GM18508 (cell line): ENCODE measurements around the gene ALOXE3.
"Not testable (repeated sequence)": the region's sequence is repeated elsewhere in the genome, so short reads cannot be mapped to it uniquely, and the experiment has no call there.

Source experiments
- ATAC-seq: cut with Tn5 transposase; IDR thresholded peaks from one replicate; pipeline ENCODE4 v1.9.1; 2021; ENCODE audit warnings: moderate number of reproducible peaks; ENCODE audit not compliant: insufficient read depth, unreplicated experiment

The ALOXE3 gene

DNA sequence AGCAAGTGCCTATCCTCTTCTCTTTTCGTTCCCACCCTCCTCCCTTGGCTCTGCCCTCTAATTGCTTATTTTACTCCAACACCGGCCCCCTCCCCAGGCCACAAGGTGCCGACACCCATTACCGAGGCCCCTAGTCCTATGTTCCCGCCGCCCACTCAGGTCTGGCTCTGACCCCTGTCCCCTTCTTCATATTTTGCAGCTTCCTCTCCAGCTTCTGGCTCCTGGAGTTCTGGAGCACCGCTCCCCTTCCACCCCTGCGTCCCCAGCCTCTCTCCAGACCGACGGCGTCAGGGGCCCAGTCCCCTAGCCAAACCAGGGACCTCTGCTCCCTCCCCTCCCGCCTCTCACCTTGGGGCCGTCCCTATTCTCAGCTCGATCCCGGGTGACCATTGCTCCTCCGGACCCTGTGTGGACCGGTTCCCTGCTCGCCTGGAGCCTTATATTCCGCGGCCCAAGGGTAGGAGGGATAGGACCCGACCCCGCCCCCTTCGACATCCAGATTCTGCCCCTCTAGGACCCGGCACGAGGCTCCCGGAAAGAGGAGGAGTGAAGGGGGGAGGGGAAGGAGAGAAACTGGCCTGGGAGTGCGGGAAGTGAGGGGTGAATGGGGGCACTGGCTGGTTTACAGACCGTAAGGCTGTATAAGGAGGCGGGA is 5.5 kb upstream of the ALOXE3 start, which contains the start of gene HES7:
HES7 (minus strand) TSS at position 412 of the 655 bp plus-strand sequence; CDS start at position 390, 22 bp downstream.
- ATAC-seq, result no peak

DNA sequence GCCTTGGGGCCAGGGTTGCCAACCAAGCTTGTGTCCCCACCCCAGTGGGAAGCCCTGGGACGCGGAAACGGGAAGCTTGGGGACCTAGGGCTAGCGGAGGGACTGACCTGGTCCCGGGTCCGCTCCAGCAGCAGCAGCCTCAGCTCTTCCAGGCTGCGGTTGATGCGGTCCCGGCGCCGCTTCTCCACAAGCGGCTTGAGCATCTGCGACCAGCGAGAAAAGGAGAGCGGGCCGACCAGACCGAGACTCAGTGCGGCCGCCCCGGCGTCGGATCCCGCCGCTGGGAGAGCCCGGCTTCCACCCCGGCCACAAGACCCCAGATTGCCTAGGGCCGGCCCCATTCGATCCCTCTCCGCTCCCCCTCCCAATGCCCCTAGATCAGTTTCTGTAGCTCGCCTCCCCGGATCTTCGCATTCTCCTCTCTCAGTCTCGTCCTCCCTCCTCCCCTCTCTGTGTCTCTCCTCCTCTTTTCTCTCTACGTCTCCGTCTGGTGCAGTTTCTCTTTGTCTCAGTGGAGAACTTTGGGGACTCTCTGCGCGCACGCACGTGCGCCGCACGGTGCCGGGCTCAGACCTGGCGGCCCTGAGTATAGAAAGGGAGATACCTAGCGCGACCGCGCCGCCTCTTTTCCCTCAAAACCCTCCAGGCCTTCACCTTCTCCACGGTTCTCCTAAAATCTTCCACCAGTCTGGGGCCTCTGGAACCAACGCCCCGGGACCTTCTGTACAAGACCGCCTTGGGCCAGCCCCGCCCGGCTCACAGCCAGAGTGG is 4.8 kb upstream of the ALOXE3 start:
- ATAC-seq, result no peak

DNA sequence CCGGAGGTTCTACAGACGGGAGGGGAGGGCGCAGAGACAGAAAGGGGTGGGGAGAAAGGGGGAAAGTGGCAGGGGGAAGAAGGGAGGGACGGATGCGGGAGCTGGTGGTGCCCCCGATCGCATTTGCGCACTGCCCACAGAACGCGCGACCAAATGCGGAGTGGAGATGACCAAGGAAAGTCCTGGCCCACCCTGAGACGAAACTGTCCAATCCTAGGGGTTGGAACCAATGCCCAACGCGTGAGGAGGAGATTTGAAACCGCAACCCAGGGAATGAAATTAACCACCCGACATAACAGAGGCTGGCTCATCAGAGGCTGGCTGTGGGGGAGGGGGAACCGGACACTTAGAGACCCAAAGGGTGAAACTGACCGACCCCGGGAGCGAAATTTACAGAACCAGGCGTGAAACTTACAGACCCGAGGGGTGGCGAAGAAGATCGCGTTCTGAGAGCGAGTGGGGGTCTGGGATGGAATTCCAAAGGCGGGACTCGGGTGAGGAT is 4.2 kb upstream of the ALOXE3 start:
- ATAC-seq, result no peak

DNA sequence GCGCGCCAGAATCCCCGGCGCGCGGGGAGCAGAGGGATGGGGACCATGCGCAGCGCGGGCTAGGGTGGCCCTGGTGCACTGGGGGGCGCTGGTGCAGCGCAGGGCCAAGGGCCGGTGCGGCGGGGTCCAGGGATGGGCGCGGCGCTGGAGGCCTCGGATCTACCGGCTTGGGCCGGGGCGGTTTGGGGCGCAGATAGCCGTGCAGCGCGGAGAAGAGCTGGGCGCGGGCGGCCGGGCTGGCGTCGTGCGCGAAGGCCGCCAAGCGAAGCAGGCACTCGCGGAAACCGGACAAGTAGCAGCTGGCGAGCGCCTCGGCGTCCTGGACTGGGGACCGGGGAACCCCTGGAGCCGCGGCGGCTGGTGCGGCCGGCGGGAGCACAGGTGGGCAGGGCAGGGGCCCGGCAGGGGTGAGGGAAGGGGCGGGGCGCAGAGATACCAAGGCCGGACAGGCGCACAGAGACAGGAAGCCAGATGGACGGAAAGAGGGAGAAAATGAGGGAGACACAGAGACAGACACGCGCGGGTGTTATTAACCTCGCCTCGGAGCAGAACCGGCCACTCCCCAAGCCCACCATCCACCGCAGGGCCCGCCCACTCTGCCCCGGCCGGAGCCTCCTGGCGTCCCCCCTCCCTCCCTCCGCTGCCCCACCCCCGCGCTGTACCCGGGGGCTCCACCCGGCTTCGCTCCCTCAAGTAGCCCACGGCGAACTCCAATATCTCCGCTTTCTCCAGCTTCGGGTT is 3.5 kb upstream of the ALOXE3 start:
- ATAC-seq, result no peak

DNA sequence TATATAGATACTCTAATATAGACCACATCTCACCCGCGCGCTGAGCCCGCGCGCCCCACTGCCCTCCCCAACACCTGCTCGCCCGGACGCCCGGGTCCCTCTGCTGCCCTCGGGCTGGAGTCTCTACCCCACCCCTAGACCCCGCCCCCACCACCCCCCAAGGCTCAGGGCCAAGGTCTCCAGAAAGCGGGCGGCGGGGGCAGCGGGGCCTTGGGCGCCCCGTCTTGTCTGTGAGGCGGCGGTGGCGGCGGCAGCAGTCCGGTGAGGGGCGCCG is 3.0 kb upstream of the ALOXE3 start:
- no peak for ATAC-seq

DNA sequence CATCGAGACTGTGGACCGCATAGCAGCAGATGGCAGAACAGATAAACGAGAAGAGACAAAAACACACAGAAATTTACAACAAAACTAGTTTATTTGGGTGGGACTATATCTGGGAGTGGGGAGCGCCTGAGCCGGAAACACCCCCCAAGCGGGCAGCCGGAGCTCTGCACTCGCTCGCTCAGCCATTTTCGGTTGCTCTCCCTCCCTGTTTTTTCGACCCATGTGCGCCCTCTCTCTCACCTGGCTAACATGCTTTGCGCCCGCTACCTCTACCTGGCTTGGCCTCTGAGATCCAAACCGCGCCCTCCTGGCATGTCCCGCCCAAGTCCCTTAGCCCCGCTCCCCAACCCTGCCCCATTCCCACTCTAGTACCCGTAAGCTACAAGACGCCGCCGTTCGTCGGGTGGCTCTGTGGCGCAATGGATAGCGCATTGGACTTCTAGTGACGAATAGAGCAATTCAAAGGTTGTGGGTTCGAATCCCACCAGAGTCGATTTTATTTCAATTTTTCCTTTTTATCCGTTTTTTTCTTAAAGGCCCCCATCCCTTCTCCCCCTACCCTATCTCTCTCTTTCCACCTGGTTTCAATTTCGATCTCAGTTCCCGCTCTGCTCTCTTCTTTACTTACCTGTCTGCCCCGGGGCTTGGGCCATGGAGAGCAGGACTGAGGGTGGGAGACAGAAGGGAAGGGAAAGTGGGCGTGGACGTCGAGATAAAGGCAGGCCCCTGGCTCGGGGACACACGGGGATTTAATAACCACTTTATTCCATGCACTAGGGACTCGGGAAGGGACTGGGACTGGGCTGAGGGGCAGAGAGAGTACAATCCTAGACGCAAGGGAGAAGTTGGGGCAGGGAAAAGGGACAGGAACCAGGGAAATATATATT is 2.4 kb upstream of the ALOXE3 start:
- ATAC-seq, result no peak

DNA sequence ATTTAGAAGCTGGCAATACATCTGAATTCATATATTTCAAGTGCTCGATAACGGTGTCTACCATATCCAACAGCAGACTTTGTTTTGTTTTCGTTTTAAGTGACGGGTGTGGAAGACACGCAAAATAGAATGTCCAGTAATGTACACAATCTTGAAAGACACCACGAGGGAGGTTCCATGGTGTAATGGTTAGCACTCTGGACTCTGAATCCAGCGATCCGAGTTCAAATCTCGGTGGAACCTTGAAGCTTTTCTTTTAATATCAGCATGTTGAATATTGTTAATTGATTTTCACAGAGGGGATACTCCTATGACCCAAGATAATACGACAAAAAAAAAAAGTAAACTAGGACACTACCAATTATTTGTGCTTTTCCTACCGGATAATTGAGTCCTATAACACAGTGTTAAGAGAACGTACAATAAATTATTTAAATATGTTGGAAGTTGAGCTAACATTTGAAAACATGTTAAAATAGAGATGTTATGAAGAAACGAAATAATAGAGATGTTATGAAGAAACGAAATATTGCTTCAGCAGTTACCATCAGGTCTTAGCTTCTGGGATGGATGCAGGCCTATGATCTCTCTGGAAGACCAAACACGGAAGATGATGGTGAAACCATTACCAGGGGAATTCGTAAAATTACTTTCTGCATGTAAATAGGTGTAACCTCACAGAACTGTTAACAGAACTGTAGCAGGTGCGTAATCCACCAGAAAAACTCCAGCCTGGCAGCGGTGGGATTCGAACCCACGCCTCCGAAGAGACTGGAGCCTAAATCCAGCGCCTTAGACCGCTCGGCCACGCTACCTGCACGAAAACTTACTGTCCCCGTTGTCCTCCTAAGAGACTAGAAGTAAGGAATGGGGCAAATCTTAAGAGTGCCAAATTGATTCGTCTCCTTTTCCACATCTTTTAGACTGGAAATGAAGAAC is 1.5 kb upstream of the ALOXE3 start:
- no peak for ATAC-seq

DNA sequence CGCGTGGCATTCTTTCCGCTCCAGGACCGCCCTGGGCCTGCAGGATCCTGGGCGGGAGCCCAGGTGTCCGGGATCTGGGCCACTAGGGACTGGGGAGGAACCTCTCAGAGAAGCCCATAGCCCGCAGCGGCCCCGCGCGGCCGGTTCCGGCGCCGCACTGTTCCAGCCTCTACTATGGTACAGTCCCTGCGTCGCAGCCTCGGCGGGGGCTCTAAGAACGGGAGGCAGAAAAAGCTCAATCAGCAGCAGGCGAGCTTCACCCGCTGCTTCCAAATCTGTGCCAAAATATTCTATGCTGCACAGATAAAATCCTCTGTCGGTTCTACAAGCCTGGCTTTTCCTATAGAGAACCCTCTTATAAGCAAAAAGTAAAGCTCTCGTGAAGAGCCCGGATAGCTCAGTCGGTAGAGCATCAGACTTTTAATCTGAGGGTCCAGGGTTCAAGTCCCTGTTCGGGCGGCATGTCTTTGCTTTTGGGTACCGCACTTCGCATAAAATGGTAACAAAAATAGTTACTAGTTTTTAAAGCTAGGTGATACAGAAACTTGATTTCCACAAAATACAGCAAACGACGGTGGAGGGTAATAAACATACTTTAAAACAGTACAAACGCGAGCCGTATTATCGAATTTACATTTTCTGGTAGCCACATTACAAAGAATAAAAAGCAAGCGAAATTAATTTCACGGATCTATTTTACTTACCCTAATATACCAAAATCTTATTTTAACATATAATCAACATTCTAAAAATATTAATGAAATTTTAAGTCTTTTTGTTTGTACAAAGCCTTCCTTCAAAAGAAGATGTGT is 661 bp upstream of the ALOXE3 start:
- ATAC-seq, result no peak

DNA sequence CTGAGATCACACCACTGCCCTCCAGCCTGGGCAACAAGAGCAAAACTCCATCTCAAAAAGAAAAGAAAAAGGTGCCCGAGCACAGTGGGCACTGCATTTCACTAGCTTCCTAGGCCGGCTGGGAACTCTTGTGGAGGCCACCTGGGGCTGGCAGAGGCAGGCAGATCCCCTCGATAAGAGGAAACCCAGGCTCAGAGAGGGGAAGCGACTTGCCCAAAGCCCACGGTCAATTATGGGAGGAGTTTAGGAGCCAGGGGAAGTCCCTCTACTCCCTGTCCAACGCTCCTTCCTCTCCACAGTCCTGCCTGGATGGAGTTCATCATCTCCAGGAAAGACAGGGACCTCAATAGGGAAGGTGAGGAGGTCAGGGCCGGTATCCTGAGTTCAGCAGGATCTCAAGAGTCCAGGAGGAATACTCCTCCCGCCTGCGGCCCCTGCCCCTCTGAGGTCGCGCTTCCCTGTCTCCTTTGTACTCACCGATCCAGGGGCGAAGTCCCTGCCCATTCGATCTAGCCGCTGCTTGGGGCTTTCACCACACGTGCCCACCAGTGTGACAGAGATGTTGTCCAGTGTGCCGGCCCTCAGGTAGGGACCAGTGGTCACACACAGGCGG is 841 bp downstream of the ALOXE3 start:
- no peak for ATAC-seq

DNA sequence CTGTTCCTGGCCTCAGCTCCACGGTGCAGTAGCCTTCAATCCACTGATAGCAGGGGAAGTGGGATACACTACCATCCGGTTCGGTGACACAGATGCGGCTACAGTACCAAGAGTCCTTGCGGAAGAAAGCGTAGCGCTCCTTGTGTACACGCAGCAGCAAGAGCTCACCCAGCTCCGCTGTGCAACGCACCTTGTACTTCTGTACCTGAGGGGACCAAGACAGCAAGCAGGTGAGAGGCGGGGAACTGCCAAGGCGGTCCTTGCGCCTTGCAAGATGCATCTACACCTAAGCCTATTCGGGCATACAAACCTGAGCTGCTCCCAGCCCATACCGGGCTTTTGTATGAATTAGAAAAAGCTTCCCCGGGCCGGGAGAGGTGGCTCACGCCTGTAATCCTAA is 1.5 kb downstream of the ALOXE3 start:
- no peak for ATAC-seq

DNA sequence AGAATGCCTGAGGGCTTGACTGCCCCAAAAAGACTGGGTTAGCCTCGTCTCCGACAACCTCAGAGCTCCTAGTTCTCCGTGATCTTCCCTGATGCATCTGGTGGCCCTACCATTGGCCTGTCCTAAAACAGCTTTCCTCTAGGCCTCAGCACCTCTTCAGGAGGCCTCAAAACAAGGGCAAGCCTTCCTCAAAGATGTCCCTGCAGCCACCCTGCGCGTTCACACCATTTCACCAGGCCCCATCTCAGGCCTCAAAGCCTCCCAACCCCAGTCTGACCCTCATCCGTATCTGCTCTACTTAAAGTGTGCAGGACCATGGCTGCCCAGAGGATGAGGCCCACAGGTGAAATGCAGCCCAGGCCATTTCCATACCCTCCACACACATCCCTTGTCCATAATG is 7.4 kb downstream of the ALOXE3 start:
- ATAC-seq, result no peak

DNA sequence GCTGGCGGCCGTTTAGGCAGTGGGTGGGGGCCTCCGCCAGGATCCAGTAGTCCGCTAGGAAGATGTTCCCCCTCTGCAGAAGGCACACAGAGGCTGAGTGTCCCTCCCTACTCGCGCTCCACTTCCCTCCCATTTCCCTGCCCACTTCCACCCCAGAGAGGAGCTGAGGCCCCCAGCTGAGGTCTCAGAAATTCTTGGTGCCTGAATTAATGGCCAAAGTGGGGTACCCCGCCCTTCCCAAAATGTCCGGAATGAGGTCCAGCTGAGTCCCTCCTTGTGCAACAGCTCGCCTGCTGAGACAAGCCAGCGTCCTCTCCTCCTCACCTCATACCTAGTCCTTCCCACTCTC is 7.9 kb downstream of the ALOXE3 start:
- no peak for ATAC-seq

DNA sequence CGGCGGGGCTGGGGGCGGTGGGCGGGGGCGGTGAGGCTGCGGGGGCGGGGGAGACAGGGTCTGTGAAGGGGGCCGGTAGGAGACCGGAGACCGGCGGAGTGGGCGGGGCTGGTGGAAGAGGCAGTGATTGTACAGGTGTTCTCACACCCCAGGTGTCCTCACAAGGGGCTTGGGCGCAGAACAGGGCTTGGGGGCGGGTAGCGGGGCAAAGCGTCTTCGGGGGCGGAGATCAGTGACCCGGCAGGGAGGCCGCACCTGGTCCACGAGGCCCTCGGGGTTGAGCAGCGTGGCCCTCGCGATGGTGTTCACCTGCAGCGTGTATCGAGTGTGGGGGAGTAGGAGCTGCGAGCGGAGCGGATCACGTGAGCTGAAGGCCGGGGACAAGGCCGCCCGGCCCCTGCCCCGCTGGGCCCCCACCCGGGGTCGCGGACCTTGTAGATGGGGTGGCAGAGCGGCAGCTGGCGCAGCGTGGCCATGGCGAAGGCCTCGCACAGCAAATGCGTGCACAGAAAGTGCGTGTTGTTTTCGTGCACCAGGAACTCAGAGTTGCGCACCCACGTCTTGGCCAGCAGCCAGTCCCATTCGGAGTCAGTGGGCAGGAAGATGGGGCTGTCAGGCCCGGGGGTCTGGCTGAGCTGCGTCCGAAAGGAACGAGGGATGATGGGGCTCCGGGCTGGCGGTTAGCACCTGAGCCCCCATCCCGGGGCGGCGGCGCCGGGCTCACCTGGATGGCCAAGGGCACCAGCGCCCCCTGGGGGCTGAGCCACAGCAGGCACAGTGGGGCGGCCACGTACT is 8.5 kb downstream of the ALOXE3 start:
- no peak for ATAC-seq

DNA sequence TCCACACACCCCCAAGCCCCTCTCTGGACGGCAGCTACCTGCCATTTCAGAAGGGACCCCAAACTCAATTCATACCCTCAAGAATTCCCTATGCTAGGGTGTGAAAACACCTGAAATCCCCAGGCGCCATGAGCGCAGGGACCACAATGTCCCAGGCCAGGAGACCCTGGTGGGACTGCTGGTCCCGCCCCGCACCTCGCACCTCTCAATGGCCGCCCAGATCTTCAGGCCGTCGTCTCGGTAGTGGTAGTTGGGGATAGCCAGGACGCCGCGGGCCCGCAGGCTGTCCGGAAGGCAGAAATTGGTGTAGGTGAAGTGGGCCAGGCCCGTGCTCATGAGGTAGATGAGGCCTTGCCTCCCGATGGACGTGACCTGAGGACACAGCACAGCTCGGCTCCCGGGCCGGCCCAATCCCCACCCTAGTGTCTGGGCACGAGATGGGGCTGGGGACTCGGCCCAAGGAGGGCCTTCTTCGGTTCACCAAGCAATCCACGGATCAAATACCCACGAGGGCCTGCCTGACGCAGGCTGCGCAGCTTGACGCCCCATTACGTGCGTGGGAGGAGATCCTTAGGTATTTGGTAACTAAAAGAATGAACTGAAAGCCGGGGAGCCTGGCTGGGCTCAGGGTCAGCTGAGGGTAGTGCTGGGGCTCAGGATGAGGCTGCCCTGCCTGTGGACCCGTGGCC is 9.2 kb downstream of the ALOXE3 start:
- no peak for ATAC-seq

DNA sequence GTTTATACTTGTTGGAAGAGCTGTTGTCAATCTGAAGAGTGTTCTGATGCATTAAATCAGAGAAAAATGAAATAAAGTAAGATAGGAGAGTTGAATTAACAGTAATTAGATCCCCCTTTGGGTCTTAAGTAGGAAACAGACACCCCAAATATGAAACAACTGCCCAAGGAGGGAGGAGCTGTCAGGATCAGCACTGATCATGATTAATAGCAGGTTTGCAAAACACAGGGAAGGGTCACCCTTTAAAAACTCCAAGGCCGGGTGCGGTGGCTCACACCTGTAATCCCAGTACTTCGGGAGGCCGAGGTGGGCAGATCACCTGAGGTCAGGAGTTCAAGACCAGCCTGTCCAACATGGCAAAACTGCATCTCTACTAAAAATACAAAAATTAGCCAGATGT is 11.3 kb downstream of the ALOXE3 start:
- not testable (repeated sequence) for ATAC-seq

DNA sequence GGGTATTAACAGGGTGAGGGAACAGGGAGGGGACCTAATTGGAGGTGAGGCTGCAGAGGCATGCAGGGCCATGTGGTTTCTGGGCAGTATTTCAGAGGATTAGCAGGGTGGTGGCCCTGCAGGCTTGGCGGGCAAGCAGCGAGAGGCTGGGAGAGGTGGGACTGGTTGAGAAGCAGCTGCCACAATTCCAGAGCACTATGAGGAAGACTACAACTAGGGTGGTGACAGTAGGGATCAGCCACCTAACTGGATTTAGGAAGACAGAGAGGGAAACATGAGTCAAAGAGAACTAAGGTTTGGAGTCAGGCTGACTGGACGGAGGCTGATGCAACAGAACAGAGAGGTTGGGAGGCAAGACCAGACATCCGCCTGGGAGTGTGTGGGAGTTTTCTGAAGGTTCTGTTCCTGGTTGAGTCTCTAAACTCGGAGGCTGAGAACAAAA is 12.3 kb downstream of the ALOXE3 start:
- no peak for ATAC-seq

DNA sequence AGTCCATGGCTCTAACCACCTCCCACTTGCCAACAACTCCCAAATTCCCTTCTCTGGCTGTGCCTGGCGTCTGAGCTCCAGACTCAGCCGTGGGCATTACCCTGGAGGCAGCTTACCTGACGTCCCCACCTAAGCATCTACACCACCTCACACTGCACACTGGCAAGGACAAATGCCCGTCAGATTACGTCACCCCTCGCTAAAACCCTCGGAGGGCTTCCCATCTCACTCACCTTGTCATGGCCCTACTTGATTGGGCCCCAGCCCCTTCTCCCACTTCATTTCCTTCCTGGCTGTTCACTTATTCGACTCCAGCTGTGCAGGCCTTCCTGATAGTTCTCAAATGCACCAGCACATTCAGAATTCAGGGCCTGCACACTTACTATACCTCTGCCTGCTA is 13.4 kb downstream of the ALOXE3 start:
- no peak for ATAC-seq
